ENCODE measurements around the gene DNAJC4. TPM values are rescaled to one million over a fixed set of nuclear protein-coding genes. Genes with fewer than 3 reads are reported as not detected.

DNAJC4 gene
- total RNA-seq, 1 donor from 2014 or later, result 27.2 TPM

DNA sequence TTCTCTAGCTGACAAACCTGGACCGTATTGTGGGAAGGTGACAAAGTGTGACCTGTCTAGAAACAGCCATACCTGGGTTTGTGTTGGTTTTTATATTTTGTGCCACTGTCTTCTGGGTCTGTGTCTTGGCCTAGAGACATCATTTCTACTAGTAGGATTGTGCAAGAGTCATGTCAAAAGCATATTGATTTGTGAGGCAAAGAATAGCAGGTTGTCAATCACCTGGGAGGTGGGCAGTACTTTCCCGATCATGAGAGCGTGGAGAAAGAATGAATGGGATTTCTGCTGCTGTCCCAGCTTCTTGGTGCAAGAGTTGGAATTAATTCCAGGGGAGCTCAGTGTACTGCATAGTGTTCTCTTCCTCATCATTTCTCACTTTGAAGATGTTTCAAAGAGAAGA, 28.8 kb upstream of the DNAJC4 start:
- TF ChIP-seq, protein P1, sequence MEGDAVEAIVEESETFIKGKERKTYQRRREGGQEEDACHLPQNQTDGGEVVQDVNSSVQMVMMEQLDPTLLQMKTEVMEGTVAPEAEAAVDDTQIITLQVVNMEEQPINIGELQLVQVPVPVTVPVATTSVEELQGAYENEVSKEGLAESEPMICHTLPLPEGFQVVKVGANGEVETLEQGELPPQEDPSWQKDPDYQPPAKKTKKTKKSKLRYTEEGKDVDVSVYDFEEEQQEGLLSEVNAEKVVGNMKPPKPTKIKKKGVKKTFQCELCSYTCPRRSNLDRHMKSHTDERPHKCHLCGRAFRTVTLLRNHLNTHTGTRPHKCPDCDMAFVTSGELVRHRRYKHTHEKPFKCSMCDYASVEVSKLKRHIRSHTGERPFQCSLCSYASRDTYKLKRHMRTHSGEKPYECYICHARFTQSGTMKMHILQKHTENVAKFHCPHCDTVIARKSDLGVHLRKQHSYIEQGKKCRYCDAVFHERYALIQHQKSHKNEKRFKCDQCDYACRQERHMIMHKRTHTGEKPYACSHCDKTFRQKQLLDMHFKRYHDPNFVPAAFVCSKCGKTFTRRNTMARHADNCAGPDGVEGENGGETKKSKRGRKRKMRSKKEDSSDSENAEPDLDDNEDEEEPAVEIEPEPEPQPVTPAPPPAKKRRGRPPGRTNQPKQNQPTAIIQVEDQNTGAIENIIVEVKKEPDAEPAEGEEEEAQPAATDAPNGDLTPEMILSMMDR (conservative IDR thresholded peaks at IDR 0.05), result no peak
- no peak overlapping the region for H3K4me3 Mint-ChIP-seq
- no peaks in the 10 kb centered on the region for H3K9me3 Mint-ChIP-seq
- H3K27me3 Mint-ChIP-seq (ENCODE audit: low read depth), result no peaks in the 10 kb centered on the region
- H3K4me1 Mint-ChIP-seq, result peaks cover 5% of the 10 kb centered on the region
- DNase-seq (ENCODE audit: low read depth, low spot score), result no peak
- H3K36me3 Mint-ChIP-seq (ENCODE audit: low read depth), result peaks cover 23% of the 10 kb centered on the region
- no peak overlapping the region for H3K27ac Mint-ChIP-seq (ENCODE audit: unreplicated experiment)

DNA sequence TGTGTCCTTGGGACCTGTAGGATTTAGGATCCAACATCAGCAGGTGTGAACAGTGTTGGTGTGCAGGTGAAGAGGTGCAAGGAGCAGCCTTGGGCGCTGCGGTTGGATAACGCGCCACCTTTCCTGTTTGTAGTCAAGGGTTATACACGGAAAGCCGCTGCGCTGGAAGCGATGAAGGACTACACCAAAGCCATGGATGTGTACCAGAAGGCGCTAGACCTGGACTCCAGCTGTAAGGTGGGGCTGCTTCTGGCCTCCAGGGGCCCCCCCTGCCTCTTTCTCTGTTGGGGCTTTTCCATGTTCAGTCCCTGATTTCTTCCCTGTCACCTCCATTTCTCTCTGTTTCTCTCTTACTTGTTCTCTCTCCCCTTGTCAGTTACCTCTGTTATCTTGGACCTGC, 27.4 kb upstream of the DNAJC4 start:
- Mint-ChIP-seq H3K4me1 (peaks cover 9% of the 10 kb centered on the region), H3K36me3 (ENCODE audit: low read depth) (peaks cover 18% of the 10 kb centered on the region)

DNA sequence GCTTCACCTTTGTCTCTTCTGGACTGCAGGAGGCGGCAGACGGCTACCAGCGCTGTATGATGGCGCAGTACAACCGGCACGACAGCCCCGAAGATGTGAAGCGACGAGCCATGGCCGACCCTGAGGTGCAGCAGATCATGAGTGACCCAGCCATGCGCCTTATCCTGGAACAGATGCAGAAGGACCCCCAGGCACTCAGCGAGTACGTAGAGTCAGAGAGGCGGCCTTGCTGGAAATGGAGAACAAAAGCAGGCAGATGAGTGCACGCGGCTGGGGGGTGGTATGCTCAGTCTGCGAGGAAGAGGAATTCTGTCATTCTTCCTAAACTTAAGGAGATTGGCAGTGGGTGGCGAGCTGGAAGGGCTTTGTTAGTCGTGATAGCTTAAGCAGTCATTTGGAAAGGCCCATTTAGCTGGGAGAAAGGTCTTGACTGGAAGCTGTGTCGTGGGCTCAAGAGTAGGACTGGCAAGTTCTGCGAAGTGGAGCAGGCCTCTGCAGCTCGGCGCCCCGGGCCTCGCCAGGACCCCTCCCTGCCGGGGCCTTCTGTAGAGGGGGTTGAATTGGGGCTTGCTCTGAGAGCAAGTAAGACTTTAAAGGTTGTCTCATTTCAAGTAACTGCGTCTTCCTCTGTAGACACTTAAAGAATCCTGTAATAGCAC, 26.8 kb upstream of the DNAJC4 start:
- H3K4me3 Mint-ChIP-seq, result peak overlapping the region; percentile 58
- H3K27ac Mint-ChIP-seq (ENCODE audit: unreplicated experiment), result no peak overlapping the region
- peaks cover 9% of the 10 kb centered on the region for H3K4me1 Mint-ChIP-seq
- H3K36me3 Mint-ChIP-seq (ENCODE audit: low read depth), result peaks cover 18% of the 10 kb centered on the region
- H3K27me3 Mint-ChIP-seq (ENCODE audit: low read depth), result no peaks in the 10 kb centered on the region
- H3K9me3 Mint-ChIP-seq, result no peaks in the 10 kb centered on the region
- TF ChIP-seq, protein P1 (conservative IDR thresholded peaks at IDR 0.05), result no peak
- DNase-seq (ENCODE audit: low read depth, low spot score), result no peak

More for the DNA sequence above, 27.4 kb upstream of the DNAJC4 start:
- DNase-seq (ENCODE audit: low read depth, low spot score), result no peak
- no peaks in the 10 kb centered on the region for H3K27me3 Mint-ChIP-seq (ENCODE audit: low read depth)
- H3K9me3 Mint-ChIP-seq, result no peaks in the 10 kb centered on the region
- TF ChIP-seq, protein P1 (conservative IDR thresholded peaks at IDR 0.05), result no peak
- no peak overlapping the region for H3K4me3 Mint-ChIP-seq
- H3K27ac Mint-ChIP-seq (ENCODE audit: unreplicated experiment), result no peak overlapping the region

DNA sequence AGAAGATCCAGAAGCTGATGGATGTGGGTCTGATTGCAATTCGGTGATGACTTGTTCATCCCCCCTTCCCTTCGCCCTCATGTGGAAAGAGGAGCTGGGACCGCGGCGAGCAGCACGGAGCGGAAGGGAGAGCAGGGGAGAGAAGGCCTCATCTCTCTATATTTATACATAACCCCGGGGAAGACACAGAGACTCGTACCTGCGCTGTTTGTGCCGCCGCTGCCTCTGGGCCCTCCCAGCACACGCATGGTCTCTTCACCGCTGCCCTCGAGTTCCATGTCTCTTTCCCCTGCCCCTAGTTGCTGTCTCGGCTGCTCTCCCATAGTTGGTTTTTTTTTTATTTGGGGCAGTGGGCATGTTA, 26.3 kb upstream of the DNAJC4 start:
- no peak overlapping the region for H3K27ac Mint-ChIP-seq (ENCODE audit: unreplicated experiment)

GRCh38 chr11:64204464-64204989, 25.8 kb upstream of the DNAJC4 start:
- Mint-ChIP-seq H3K4me3 (peak overlapping the region; percentile 33), H3K9me3 (no peaks in the 10 kb centered on the region), H3K27me3 (ENCODE audit: low read depth) (no peaks in the 10 kb centered on the region), H3K36me3 (ENCODE audit: low read depth) (peaks cover 18% of the 10 kb centered on the region), H3K4me1 (peaks cover 9% of the 10 kb centered on the region), H3K27ac (ENCODE audit: unreplicated experiment) (no peak overlapping the region)
- TF ChIP-seq, protein P1 (conservative IDR thresholded peaks at IDR 0.05), result peak; percentile 60
- peak; percentile 49 for DNase-seq (ENCODE audit: low read depth, low spot score)

More for the DNA sequence above, 26.3 kb upstream of the DNAJC4 start:
- Mint-ChIP-seq H3K9me3 (no peaks in the 10 kb centered on the region), H3K36me3 (ENCODE audit: low read depth) (peaks cover 18% of the 10 kb centered on the region), H3K27me3 (ENCODE audit: low read depth) (no peaks in the 10 kb centered on the region), H3K4me1 (peaks cover 9% of the 10 kb centered on the region), H3K4me3 (peak overlapping the region; percentile 58)
- DNase-seq (ENCODE audit: low read depth, low spot score), result no peak
- TF ChIP-seq, protein P1 (conservative IDR thresholded peaks at IDR 0.05), result no peak

Measured in neural crest cell (in vitro differentiated cells).